Stomach (tissue), 4 donors: ENCODE results near the gene TDRD7.

Experiments used
- POLR2A ChIP-seq, 4 donors: fragments of 450-650 bp; IDR thresholded peaks; one replicate each; pipeline ENCODE4 v1.6.1; 2016; ENCODE audit warnings: antibody characterized with exemption in 4 of 4, control low read depth in 2 of 4, mild to moderate bottlenecking in 1 of 4, moderate library complexity in 1 of 4
- POLR2AphosphoS5 ChIP-seq, 3 donors: sonication (generic); formaldehyde crosslinking; IDR thresholded peaks; one replicate each; pipeline ENCODE4 v1.6.1; 2016; ENCODE audit warnings: antibody characterized with exemption in 3 of 3
- TF ChIP-seq, protein P1 (sequence below), 7 experiments: fragments of 450-650 bp in 4 of 7; fragments of 200-600 bp in 3 of 7; sonication (generic) in 3 of 7; IDR thresholded peaks; one replicate each; pipeline ENCODE4 v1.5.1; 2016 to 2019; ENCODE audit warnings: antibody characterized with exemption in 7 of 7, control low read depth in 2 of 7, mild to moderate bottlenecking in 1 of 7

DNA sequence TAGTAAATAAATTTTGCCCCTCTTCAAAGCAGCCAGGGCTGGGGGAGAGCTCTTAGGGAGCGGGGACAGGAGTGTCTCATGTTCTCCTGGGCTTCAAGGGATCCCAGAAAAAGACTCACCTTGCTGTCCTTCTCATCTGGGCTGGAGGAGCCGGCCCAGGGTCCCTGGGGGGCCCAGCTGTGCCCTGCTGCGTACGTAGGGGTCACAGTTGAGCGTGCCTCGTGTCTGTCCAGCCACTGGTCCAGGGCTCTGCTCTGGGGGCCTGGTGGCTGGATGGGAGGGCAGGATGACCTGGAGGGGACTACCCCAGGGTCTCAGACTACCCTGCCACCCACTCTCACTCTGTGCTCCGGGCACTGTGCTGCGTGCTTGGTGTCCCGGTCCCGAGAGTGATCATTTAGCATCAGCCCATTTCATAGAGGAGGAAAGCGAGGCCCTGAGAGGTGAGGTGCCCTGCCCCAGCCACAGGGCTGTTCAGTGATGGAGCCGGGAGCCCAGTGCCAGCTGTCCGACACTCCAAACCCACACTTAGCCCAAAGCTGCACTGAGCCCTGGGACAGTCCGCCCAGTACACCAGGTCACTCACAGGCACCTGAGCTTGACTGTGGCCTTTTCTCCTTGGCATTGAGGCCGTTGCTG is 26.2 kb upstream of the TDRD7 start:
- TF ChIP-seq POLR2AphosphoS5 (IDR thresholded peaks at IDR 0.05) (no peak), POLR2A (IDR thresholded peaks at IDR 0.05) (no peak)
- TF ChIP-seq, protein P1, sequence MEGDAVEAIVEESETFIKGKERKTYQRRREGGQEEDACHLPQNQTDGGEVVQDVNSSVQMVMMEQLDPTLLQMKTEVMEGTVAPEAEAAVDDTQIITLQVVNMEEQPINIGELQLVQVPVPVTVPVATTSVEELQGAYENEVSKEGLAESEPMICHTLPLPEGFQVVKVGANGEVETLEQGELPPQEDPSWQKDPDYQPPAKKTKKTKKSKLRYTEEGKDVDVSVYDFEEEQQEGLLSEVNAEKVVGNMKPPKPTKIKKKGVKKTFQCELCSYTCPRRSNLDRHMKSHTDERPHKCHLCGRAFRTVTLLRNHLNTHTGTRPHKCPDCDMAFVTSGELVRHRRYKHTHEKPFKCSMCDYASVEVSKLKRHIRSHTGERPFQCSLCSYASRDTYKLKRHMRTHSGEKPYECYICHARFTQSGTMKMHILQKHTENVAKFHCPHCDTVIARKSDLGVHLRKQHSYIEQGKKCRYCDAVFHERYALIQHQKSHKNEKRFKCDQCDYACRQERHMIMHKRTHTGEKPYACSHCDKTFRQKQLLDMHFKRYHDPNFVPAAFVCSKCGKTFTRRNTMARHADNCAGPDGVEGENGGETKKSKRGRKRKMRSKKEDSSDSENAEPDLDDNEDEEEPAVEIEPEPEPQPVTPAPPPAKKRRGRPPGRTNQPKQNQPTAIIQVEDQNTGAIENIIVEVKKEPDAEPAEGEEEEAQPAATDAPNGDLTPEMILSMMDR (IDR thresholded peaks at IDR 0.05) = no peak
